Endothelial cell of umbilical vein (primary cell): ENCODE measurements around the gene METRN. TPM values are rescaled to one million over a fixed set of nuclear protein-coding genes. Genes with fewer than 3 reads are reported as not detected.
A peak's percentile ranks its signal among the peaks of the same experiment; 100 is the strongest.

Source experiments
- BruUV-seq: library from RNA; stranded (reverse); fragments of 400-500 nt; replicated peaks from 2 replicates; lab custom pipeline; 2021; lab: Mats Ljungman, UMichigan
- CTCF ChIA-PET: fragments of 300-600, 350-600 bp; sonication (Branson Sonifier 250); formaldehyde crosslinking; loops from one replicate; lab custom pipeline; 2021; ENCODE audit warnings: antibody characterized with exemption, inconsistent platforms; lab: Charles Lee
- POLR2A ChIA-PET: fragments of 300-600, 350-600 bp; sonication (Branson Sonifier 250); formaldehyde crosslinking; loops from one replicate; lab custom pipeline; 2021; ENCODE audit warnings: antibody characterized with exemption, inconsistent platforms; lab: Charles Lee
- DNase-seq: peaks from one replicate; pipeline ENCODE4 v3.0.0-alpha.2; 2011; ENCODE audit warnings: low read depth, low spot score
- FAIRE-seq: peaks from 2 replicates; lab custom pipeline; 2011; peaks lifted over from hg19 to GRCh38; lab: Jason Lieb, UNC
- H2AFZ ChIP-seq: 2 replicates; pipeline ENCODE4 v1.6.0; 2012; ENCODE audit warnings: low read depth, low read length, control low read depth, inconsistent platforms
- H3K27ac ChIP-seq: 2 replicates; pipeline ENCODE4 v1.5.1; 2011; ENCODE audit warnings: low read depth, mild to moderate bottlenecking, control low read depth, low read length, moderate library complexity; ENCODE audit not compliant: insufficient read depth
- H3K27me3 ChIP-seq, 2 experiments: 2 replicates each; pipeline versions ENCODE4 v1.6.0 to v1.6.1; 2011; ENCODE audit warnings: low read length in 2 of 2, mixed read lengths in 1 of 2; ENCODE audit not compliant: control insufficient read depth in 2 of 2, insufficient read depth in 2 of 2
- H3K36me3 ChIP-seq, 2 experiments: 2 replicates in 1 of 2; 3 replicates in 1 of 2; pipeline ENCODE4 v1.5.1; 2011; ENCODE audit warnings: low read length in 2 of 2, mild to moderate bottlenecking in 1 of 2, moderate library complexity in 1 of 2; ENCODE audit not compliant: control insufficient read depth in 2 of 2, insufficient read depth in 2 of 2; ENCODE audit errors: extremely low read depth in 1 of 2
- H3K4me1 ChIP-seq: 3 replicates; pipeline ENCODE4 v1.5.1; 2011; ENCODE audit warnings: mild to moderate bottlenecking, low read length; ENCODE audit not compliant: control insufficient read depth, insufficient read depth; ENCODE audit errors: extremely low read depth
- H3K4me2 ChIP-seq: 2 replicates; pipeline ENCODE4 v1.6.1; 2011; ENCODE audit warnings: low read length, control low read depth, mixed read lengths; ENCODE audit not compliant: insufficient read depth
- H3K4me3 ChIP-seq, 3 experiments: fragments of 200-600 bp in 1 of 3; sonication (generic), shearing (Covaris generic) in 1 of 3; replicated peaks in 1 of 3; 2 replicates each; pipeline ENCODE4 v1.5.1; 2011 to 2016; ENCODE audit warnings: control low read depth in 3 of 3, low read length in 3 of 3, mild to moderate bottlenecking in 2 of 3, inconsistent platforms in 1 of 3, low read depth in 1 of 3, moderate library complexity in 1 of 3; ENCODE audit not compliant: insufficient read depth in 1 of 3
- H3K79me2 ChIP-seq: 2 replicates; pipeline ENCODE4 v1.6.0; 2012; ENCODE audit warnings: low read length, inconsistent platforms; ENCODE audit not compliant: control insufficient read depth, insufficient read depth
- H3K9ac ChIP-seq: replicated peaks from 2 replicates; pipeline ENCODE3; 2011; ENCODE audit warnings: low read length, control low read depth; ENCODE audit not compliant: insufficient read depth; ENCODE audit errors: extremely low read depth
- H3K9me1 ChIP-seq: replicated peaks from 3 replicates; pipeline ENCODE4 v1.6.0; 2011; ENCODE audit warnings: mild to moderate bottlenecking, low read length; ENCODE audit not compliant: control insufficient read depth, insufficient read depth; ENCODE audit errors: extremely low read depth
- H3K9me3 ChIP-seq: replicated peaks from 2 replicates; pipeline ENCODE4 v1.5.1; 2012; ENCODE audit warnings: low read length, inconsistent platforms; ENCODE audit not compliant: control insufficient read depth, insufficient read depth
- H4K20me1 ChIP-seq: replicated peaks from 2 replicates; pipeline ENCODE3; 2011; ENCODE audit warnings: mild to moderate bottlenecking, low read length; ENCODE audit not compliant: control insufficient read depth, insufficient read depth; ENCODE audit errors: extremely low read depth
- EZH2 ChIP-seq: IDR thresholded peaks from 2 replicates; pipeline ENCODE4 v1.6.1; 2012; ENCODE audit warnings: borderline replicate concordance, low read depth, mild to moderate bottlenecking, moderate library complexity, low read length, inconsistent platforms; ENCODE audit not compliant: severe bottlenecking
- FOS ChIP-seq: IDR thresholded peaks from 2 replicates; pipeline ENCODE4 v1.6.1; 2011; ENCODE audit warnings: mild to moderate bottlenecking, low read length, moderate library complexity, borderline replicate concordance; ENCODE audit not compliant: insufficient read depth
- GATA2 ChIP-seq: IDR thresholded peaks from 2 replicates; pipeline ENCODE4 v1.7.0; 2011; ENCODE audit warnings: low read depth, mild to moderate bottlenecking, moderate library complexity, mixed read lengths, low read length; ENCODE audit not compliant: insufficient read length, insufficient read depth
- JUN ChIP-seq: IDR thresholded peaks from 2 replicates; pipeline ENCODE4 v1.6.1; 2011; ENCODE audit warnings: borderline replicate concordance, low read depth; ENCODE audit not compliant: insufficient read length, insufficient read depth
- MYC ChIP-seq: IDR thresholded peaks from one replicate; pipeline ENCODE4 v1.6.1; 2011; ENCODE audit warnings: mild to moderate bottlenecking, low read depth, low read length
- POLR2A ChIP-seq: IDR thresholded peaks from 2 replicates; pipeline ENCODE4 v1.6.1; 2012; ENCODE audit warnings: low read depth, mild to moderate bottlenecking, control low read depth, low read length
- POLR2AphosphoS5 ChIP-seq: IDR thresholded peaks from 2 replicates; pipeline ENCODE4 v1.6.1; 2012; ENCODE audit warnings: low read depth, mild to moderate bottlenecking, control low read depth, low read length, moderate library complexity; ENCODE audit not compliant: insufficient read depth
- dilution Hi-C: fragments of 300-500 bp; cut with MboI; formaldehyde crosslinking; loops from one replicate; pipeline ENCODE4 v1.15.0; 2019; ENCODE audit warnings: low sequenced_read_pairs; ENCODE audit not compliant: extremely low pct_ligation_motif_present
- intact Hi-C: fragments of 100-400 bp; cut with micrococcal nuclease; formaldehyde crosslinking; loops from one replicate; pipeline ENCODE4 v1.10.0; 2022
- polyA plus RNA-seq, 4 experiments: library from polyadenylated mRNA; depleted of rRNA in 3 of 4; stranded (reverse) in 3 of 4; unstranded in 1 of 4; fragments of >200 nt; gene quantifications; 2 replicates each; pipeline versions ENCODE4 v1.2.1 to v1.2.3, GENCODE V29; 2011 to 2012; ENCODE audit warnings: missing spikeins in 1 of 4
- total RNA-seq: library from RNA; stranded (reverse); gene quantifications from 2 replicates; pipeline ENCODE4 v1.2.3, GENCODE V29; 2021
- TF ChIP-seq, protein P1 (sequence below), 2 donors: IDR thresholded peaks; 1 replicate in 1 of 2; 2 replicates in 1 of 2; pipeline ENCODE4 v1.5.1; 2011; ENCODE audit warnings: low read length in 2 of 2, mild to moderate bottlenecking in 2 of 2, moderate library complexity in 2 of 2, control low read depth in 1 of 2, inconsistent platforms in 1 of 2, low read depth in 1 of 2; ENCODE audit not compliant: insufficient read depth in 1 of 2; ENCODE audit errors: extremely low read depth in 1 of 2
- TF ChIP-seq, protein P2 (sequence below): IDR thresholded peaks from 2 replicates; pipeline ENCODE4 v1.6.1; 2011; ENCODE audit not compliant: insufficient read depth, insufficient read length

The METRN gene
- total and polyA plus RNA-seq, 2 donors (not counting 3 experiments of a cell fraction or from before 2014, with no cell fraction given), result 10.0 to 16.1 TPM

DNA sequence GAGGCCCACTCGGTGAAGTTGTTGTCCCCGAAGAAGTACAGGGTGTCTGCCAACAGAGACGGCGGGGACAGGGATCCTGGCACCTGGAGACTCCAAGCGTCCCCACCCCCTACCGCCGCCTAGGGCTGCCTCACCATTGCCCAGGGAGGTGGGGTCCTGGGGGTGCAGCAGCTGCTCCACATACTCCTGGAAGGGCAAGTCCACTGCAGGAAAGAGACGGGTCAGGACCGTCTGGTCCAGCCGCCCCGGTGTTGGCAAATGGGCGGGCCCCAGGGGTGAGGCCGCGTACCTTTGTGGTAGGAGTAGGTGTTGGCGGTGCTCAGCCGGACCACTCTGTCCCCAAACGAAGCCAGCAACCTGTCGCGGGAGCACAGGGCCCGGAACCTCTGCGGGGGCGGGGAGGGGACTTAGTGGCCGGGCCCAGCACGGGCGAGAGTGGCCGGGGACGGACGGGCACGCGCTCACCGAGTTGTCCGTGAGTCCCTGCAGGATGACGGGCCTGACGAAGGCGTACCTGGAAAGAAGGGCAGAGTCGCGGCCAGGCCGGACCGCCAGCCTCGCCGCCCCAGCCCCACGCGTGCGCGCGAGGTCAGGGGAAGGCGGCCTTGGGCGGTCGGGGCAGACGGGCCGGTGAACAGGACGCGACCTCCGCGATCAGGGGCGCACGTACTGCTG is 31.4 kb upstream of the METRN start:
- no peak overlapping the region for H3K9ac ChIP-seq
- POLR2A ChIA-PET, result no interaction called here
- H3K27me3 ChIP-seq, result no peaks in the 10 kb centered on the region
- H3K27ac ChIP-seq, result peak overlapping the region; percentile 35
- peak overlapping the region in 2 of 3 experiments; percentile 5 to 71 for H3K4me3 ChIP-seq
- FAIRE-seq (no peak), DNase-seq (no peak)
- dilution Hi-C loops, result no loop called here
- no peak overlapping the region for H2AFZ ChIP-seq
- TF ChIP-seq, protein P1, sequence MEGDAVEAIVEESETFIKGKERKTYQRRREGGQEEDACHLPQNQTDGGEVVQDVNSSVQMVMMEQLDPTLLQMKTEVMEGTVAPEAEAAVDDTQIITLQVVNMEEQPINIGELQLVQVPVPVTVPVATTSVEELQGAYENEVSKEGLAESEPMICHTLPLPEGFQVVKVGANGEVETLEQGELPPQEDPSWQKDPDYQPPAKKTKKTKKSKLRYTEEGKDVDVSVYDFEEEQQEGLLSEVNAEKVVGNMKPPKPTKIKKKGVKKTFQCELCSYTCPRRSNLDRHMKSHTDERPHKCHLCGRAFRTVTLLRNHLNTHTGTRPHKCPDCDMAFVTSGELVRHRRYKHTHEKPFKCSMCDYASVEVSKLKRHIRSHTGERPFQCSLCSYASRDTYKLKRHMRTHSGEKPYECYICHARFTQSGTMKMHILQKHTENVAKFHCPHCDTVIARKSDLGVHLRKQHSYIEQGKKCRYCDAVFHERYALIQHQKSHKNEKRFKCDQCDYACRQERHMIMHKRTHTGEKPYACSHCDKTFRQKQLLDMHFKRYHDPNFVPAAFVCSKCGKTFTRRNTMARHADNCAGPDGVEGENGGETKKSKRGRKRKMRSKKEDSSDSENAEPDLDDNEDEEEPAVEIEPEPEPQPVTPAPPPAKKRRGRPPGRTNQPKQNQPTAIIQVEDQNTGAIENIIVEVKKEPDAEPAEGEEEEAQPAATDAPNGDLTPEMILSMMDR (IDR thresholded peaks at IDR 0.05; ENCODE audit: extremely low read depth in 1 of 2, insufficient read depth in 1 of 2, low read depth in 1 of 2, low read length in 2 of 2), result no peak
- TF ChIP-seq FOS (no peak), EZH2 (no peak), JUN (no peak), GATA2 (no peak), POLR2AphosphoS5 (no peak), MYC (no peak), POLR2A (no peak)
- TF ChIP-seq, protein P2, sequence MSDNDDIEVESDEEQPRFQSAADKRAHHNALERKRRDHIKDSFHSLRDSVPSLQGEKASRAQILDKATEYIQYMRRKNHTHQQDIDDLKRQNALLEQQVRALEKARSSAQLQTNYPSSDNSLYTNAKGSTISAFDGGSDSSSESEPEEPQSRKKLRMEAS, result no peak
- H4K20me1 ChIP-seq, result no peaks in the 10 kb centered on the region
- peaks cover 7 to 22% of the 10 kb centered on the region in 2 experiments for H3K36me3 ChIP-seq
- CTCF ChIA-PET, result no interaction called here
- H3K9me1 ChIP-seq, result no peaks in the 10 kb centered on the region
- H3K79me2 ChIP-seq, result peaks cover 31% of the 10 kb centered on the region
- no peaks in the 10 kb centered on the region for H3K9me3 ChIP-seq
- H3K4me2 ChIP-seq, result peak overlapping the region; percentile 29
- intact Hi-C loops, result no loop called here
- BruUV-seq, result no TSS peak
- H3K4me1 ChIP-seq, result peaks cover 20% of the 10 kb centered on the region
